SIG-M5 (cell line): ENCODE data around the gene PDE11A.

Experiments used
- DNase-seq: peaks from one replicate; lab custom pipeline; 2025; lab: John Stamatoyannopoulos, UW

Gene PDE11A

GRCh38 chr2:177667626-177668025 lies 405.0 kb downstream of the PDE11A start:
- DNase-seq: no peak

DNA sequence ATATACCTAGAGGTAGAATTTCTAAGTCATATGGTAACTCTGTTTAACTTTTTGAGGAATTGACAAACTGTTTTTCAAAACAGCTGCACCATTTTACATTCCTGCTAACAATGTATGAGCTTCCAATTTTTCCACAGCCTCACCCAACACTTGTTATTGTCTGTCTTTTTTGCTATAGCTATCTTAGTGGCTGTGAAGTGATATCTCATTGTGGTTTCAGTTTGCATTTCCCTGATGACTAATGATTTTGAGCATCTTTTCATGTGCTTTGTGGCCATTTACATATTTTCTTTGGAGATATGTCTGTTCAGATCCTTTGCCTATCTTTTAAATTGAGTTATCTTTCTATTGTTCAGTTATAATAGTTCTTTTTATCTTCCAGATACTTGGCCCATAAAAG lies 406.2 kb downstream of the PDE11A start:
- DNase-seq: no peak

GRCh38 chr2:177665948-177666347 lies 406.6 kb downstream of the PDE11A start:
- DNase-seq: no peak

DNA sequence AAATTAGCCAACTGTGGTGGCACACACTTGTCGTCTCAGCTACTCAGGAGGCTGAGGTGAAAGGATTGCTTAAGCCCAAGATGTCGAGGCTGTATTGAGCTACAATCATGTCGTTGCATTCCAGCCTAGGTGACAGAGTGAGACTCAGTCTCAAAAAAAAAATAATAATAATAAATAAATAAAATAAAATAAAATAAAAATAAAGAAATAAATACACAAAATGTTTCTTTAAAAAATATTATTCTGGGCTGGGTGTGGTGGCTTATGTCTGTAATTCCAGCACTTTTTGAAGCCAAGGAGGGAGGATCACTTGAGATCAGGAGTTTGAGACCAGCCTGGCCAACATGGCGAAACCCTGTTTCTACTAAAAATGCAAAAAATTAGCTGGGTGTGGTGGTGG lies 407.2 kb downstream of the PDE11A start:
- DNase-seq: no peak

GRCh38 chr2:177662895-177663294 lies 409.7 kb downstream of the PDE11A start:
- DNase-seq: no peak

DNA sequence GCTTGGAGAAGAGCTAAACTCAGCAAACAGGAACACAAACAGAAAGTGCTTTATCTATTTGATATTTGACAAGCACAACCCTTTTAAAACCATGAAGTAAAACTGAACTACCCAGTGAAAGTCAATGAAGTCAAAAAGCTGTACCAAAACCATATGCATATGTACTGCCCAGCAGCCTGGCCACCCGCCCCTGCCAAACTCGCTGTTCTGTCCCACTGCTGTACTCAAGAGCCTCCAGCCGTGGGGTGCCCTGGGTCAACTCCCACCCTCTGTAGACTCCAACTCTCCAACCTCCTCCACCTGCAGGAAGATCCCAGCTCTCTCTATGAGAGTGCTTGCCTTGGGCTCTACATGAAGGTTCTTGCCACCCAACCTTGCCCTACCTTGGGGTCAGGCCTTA lies 411.8 kb downstream of the PDE11A start:
- DNase-seq: no peak

- DNase-seq: no peak
Observed at GRCh38 chr2:177658309-177658708, 414.3 kb downstream of the PDE11A start.

DNA sequence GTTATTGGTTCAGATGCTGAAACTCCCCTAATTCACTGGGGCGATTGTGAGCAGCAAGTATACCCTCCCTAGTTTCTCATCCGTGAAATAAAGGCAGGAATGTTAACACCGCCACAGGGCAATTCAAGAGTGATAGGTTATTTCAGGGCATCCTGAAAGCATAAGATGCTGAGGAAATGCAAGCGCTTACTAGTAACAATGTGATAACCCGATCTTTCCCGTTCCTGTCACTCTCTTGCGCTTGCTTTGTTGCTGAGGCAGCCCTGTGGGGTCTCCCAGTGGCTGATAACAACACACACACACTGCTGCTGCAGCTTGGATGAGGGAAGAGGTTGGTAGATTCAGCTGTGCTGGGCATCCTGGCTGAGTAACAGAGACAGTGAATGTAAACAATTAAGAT lies 420.7 kb downstream of the PDE11A start:
- DNase-seq: no peak

DNA sequence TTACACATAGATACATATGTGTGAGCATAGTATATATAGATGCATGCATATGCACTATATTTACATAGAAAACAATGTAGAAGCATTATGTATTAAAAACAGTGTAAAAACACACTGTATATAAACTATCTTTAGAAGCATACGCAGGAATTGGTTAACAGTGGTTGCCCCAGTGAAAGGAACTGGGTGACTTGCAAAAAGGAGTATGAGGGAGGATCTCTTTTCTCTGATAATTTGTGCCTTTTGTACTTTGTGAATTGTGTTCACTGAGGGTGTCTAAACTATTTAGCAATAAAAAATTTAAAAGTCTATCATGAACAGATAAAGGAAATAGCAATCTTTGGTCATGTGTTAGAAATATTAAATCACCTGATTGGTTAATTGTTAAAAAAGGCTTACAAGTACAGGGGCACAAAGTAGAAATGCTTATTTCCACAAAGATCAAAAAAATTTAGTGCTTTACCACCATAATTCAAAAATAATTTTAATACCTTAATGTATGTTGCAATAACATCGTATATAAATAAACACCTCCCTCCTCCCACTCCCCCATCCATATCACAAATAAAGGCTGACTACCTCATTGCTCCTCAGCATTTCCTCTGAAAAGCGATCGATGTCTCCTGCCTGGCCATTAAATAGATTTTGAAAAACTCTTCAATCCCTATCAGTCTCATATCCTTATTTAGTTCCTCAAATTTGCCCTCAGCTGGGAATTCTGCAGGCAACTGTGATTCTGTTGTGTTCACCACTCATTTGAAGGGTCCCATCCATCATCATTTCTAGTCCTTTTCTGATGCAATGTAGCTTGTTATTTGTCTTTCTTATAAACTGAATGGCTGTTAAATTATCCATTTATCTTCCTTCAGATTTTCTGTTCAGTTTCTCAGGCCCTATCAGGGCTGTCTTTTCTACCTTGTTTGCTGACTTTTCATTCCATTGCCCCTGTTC lies 422.7 kb downstream of the PDE11A start:
- DNase-seq: no peak

GRCh38 chr2:177646791-177647190 lies 425.8 kb downstream of the PDE11A start:
- no peak for DNase-seq

DNA sequence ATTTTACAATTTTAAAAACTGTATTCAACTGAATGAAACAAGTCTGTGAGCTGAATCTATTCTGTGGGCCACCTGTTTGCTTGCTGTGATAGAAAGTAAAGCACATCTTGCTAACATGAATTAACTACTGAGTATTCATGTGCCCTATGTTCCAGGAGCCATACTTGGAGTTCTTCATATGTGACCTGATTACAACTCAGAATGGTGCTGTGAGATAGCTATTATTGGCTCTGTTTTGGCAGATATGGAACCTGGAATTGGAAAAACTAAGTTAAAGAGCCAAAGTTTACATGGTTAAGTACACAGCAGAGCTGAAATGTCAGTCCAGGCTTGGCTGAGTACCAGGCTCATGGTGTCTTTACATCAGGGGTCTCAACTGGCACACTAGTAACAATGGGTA lies 426.3 kb downstream of the PDE11A start:
- no peak for DNase-seq

DNA sequence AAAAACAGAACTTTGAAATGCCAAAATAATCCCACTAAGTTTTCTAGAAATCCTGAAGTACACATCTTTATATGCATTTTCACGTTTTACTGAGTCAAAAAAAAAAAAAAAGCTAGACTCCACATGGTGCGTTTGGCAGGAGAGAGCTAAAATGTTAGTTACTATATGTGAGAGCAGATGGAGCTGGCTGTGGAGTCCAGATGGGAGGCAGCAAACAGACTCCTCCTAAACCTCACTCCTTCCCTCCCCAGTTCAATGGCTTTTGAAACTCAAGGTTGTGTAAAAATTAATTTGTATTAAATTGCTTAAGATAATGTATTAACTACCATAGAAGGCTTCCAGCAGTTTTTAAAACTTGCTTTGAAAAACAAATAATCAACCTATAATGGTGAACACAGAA lies 431.2 kb downstream of the PDE11A start:
- DNase-seq: no peak

- no peak for DNase-seq
Observed at GRCh38 chr2:177640423-177640822, 432.2 kb downstream of the PDE11A start.

DNA sequence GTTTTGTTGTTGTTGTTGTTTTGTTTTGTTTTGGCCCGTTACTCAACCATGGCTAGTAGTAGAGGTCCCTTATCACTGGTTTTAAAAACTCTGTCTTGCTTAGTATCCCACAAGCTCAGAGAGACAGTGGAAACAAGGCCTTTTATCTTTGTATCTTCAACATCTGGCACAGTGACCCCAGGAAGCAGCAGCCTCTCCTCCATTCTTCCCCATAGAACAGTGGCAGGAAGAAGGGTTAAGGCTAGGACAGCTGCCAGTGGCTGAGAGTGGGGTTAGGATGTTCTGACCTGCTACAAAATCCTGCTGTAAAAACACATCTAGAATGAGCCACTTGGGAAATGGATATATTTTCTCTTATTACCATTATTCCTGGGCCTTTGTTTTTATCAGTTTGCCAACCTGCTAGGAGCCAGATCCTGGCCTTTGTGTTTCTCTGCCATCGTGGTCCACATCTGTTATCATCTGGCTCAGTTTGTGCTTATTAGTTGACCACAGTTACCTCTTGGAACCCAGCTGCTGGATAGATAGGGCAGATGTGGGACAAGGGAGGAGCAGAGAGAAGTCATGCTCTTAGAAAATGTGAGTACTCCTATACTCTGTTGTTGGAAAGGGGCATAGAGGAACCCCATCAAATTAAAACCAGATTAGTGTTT lies 433.2 kb downstream of the PDE11A start:
- DNase-seq: no peak

DNA sequence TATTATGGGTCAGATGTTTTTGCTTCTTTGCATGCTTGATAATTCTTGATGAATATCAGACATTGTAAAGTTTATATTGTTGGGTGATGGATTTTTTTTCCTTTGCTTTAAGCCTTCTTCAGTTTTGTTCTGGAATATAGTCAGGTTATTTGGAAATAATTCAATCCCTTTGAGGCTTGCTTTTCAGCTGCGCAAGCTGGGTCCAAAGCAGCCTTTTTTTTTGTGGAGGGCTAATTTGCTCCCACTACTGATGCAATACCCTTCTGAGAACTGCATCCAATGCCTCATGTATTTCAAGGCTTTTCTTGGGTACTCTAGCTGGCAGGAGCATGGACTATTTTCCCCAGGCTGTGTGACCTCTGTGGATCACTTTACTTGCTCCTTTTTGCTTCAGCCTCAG lies 434.1 kb downstream of the PDE11A start:
- DNase-seq: no peak

- DNase-seq: no peak
Observed at GRCh38 chr2:177636672-177637071, 435.9 kb downstream of the PDE11A start.

DNA sequence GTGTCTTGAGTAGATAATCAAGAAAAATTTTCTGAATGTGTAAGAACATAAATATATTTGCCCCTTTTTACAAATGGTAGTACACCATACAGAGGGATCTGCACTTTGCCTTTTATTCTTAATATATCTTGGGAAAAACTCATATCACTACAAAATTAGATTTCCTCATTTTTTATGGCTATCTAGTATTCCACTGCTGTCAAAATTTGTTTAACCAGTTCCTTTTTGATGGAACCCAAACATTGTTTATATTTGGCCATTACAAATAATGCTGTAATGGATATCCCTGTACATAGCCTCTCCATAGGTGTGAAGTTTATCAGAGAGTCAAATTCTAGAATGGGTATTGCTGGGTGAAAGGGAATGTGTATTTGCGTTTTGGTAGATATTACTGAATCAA lies 436.9 kb downstream of the PDE11A start:
- DNase-seq: no peak

- DNase-seq: no peak
Observed at GRCh38 chr2:177633910-177634294, 438.7 kb downstream of the PDE11A start.

GRCh38 chr2:177633111-177633510 lies 439.5 kb downstream of the PDE11A start:
- no peak for DNase-seq

GRCh38 chr2:177631680-177632079 lies 440.9 kb downstream of the PDE11A start:
- DNase-seq: no peak

- no peak for DNase-seq
Observed at GRCh38 chr2:177629357-177630024, 443.1 kb downstream of the PDE11A start.

DNA sequence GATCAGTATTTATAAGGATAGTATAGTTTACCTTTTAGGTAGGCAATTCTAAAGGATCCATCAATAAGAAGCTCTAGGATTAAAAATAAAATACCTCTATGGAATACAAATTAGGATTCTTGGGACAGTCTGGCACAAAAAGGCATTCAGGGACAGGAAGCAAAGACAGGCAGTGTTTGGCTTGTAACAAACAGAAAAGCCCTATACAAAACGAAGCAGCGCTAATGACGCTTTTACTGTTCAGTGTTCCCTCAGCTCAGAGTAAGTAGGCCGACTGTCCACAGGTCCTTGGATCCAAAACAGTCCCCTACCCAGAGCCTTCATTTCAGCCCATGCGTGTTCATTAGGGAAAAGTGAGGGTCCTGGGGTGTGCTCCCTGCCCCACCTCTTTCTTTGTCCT lies 443.7 kb downstream of the PDE11A start:
- no peak for DNase-seq
